ENCODE results near the gene RASAL1.
A peak's percentile ranks its signal among the peaks of the same experiment; 100 is the strongest.
"Not testable (repeated sequence)": the region's sequence is repeated elsewhere in the genome, so short reads cannot be mapped to it uniquely, and the experiment has no call there.

RASAL1 gene

DNA sequence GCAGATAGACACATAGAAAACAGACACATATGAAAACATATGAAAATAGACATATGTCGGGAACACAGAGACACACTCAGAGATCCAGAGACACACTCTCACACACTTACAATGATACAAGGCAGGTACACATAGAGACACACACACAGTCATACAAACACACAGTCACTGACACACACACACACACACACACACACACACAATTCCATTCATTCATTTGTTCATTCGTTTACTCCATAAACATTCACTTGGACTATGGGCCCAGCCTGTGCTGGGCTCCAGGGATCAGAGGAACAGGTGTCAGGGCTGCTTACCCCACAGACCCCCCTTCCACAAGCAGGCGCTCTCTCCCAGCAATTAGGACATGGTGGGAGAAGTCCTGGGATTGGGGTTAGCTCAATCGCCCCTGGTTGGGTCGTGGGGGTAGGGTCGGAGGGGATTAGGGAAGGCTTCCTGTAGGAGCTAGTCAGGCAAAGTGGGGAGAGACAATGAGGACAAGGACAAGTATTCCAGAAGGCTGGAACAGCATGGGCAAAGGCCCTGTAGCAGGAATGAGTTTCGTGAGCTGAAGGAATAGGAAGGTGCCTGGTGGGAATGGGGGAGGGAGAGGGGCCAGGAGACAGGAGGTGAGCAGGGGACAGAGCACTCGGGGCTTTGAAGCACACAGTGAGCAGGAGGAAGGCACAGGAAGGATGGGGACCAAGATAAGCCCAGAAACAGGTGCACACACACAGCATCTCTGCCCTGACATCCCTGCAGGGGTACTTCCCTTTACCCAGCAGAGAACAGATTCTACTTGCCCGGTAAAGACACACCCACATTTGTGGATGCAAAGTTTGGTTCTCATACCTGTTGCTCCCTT lies 6.5 kb downstream of the RASAL1 start:
- TF ChIP-seq, protein P1, sequence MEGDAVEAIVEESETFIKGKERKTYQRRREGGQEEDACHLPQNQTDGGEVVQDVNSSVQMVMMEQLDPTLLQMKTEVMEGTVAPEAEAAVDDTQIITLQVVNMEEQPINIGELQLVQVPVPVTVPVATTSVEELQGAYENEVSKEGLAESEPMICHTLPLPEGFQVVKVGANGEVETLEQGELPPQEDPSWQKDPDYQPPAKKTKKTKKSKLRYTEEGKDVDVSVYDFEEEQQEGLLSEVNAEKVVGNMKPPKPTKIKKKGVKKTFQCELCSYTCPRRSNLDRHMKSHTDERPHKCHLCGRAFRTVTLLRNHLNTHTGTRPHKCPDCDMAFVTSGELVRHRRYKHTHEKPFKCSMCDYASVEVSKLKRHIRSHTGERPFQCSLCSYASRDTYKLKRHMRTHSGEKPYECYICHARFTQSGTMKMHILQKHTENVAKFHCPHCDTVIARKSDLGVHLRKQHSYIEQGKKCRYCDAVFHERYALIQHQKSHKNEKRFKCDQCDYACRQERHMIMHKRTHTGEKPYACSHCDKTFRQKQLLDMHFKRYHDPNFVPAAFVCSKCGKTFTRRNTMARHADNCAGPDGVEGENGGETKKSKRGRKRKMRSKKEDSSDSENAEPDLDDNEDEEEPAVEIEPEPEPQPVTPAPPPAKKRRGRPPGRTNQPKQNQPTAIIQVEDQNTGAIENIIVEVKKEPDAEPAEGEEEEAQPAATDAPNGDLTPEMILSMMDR (IDR thresholded peaks at IDR 0.05; ENCODE audit: low read depth, low read length, missing control alignments): no peak
- DNase-seq (ENCODE audit: extremely low read depth, low read depth): no peak
- no peak overlapping the region for H3K4me3 ChIP-seq (replicated peaks; ENCODE audit: low read depth, low read length)

DNA sequence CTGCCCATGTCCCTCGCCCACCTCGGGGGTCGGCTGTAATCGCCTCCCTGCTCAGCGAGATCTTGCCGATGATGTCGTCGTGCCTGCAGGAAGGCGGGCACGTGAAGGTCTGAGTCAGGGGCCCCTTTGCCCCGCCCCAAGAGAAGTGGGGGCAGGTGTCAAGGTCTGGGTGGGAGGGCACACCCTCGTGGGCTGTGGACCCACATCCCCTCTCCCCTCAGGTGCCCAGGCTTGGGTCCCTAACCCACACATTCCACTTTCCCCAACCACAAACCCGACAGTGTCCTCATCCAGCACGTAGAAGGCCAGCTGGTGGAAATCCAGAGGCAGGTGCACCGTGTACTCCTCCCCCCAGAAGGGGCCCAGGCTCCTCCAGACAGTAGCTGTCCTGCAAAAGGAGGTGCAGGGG lies 7.8 kb downstream of the RASAL1 start:
- DNase-seq (ENCODE audit: extremely low read depth, low read depth): no peak
- TF ChIP-seq, protein P1 (IDR thresholded peaks at IDR 0.05; ENCODE audit: low read depth, low read length, missing control alignments): no peak
- no peak overlapping the region for H3K4me3 ChIP-seq (replicated peaks; ENCODE audit: low read depth, low read length)

DNA sequence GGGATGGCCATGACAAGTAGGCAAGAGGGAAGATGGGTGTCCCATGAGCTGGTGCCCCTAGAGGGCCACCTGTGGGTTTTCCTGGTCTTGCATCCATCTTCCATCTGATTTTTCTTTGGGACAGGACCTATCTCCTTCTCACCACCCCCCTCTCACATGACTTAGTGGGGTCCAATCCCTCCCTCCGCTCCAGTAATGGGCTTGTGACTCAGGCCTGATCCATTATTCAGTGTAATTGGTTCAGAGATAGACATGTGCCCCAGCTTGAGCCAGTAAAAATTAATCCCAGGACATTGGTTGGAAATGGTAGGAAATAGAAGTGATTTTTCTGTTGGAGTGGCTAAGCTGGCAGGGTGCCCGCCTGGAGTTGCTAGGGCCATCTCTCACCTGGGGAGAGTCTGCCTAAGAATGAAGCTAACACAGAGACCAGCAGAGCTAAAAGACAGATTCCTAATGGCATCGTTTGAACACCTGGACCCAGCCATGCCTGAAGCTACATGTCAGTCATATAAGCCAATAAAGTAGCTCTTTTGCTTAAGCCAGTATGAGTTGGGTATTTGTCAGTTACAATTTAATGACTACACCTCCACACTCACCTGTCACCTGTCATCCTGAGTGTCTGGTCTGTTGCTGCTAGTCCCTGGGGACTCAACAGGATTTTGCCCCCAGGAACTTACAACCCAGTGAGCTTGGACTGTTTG lies 14.7 kb downstream of the RASAL1 start:
- DNase-seq (ENCODE audit: extremely low read depth, low read depth): no peak
- TF ChIP-seq, protein P1 (IDR thresholded peaks at IDR 0.05; ENCODE audit: low read depth, low read length, missing control alignments): no peak
- no peak overlapping the region for H3K4me3 ChIP-seq (replicated peaks; ENCODE audit: low read depth, low read length)

DNA sequence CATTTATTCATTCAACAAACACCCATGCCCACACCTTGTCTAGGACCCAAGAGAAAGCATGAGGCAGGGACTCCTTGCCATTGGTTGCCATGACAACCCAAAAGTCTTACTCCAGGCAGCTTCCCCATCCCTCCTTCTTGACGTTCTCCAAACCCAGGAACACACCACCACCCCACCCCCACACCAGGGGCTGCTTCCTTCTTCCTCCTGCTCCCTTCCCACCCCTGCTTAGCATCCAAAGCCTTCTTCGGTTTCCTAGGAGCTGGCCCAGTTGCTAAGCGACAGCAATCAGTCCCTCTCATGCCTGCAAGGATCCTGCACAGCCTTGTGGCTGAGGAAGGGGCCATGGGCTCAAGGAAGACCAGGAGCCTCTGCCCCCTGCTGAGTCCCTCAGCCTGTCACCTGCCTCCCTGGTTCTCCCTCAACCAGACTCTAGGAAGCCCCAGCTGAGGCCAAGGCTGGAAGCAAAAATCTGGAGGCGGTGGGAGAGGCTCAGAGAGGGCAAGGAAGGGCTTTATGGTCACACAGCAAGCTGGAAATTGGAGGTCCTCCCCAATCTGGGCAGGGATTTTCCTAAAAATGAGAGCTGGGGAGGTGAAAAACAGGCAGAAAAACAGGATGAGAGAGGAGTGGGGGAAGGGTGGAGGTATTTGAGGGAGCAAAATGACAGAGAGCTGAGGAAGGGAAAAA lies 15.4 kb downstream of the RASAL1 start:
- TF ChIP-seq, protein P1 (IDR thresholded peaks at IDR 0.05; ENCODE audit: low read depth, low read length, missing control alignments): no peak
- DNase-seq (ENCODE audit: extremely low read depth, low read depth): no peak
- H3K4me3 ChIP-seq (replicated peaks; ENCODE audit: low read depth, low read length): no peak overlapping the region

- H3K4me3 ChIP-seq (replicated peaks; ENCODE audit: low read depth, low read length): no peak overlapping the region
- no peak for DNase-seq (ENCODE audit: extremely low read depth, low read depth)
- TF ChIP-seq, protein P1 (IDR thresholded peaks at IDR 0.05; ENCODE audit: low read depth, low read length, missing control alignments): no peak
These were observed 17.4 kb downstream of the RASAL1 start for GRCh38 chr12:113118142-113118541.

DNA sequence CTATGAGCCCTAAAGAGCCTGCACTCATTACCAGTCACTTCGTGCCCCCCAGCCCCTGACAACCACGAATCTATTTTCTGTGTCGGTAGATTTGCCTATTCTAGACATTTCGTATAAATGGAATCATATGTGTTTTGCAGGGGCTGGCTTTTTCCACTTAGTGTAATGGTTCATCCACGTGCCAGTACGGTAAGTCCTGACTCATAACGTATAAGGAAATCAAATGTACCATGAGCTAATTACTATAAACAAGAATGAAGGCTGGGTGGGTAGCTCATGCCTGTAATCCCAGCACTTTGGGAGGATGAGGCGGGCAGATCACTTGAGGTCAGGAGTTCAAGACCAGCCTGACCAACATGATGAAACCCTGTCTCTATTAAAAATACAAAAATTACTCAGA lies 17.9 kb downstream of the RASAL1 start:
- DNase-seq (ENCODE audit: extremely low read depth, low read depth): peak; percentile 30
- H3K4me3 ChIP-seq (replicated peaks; ENCODE audit: low read depth, low read length): not testable (repeated sequence)

DNA sequence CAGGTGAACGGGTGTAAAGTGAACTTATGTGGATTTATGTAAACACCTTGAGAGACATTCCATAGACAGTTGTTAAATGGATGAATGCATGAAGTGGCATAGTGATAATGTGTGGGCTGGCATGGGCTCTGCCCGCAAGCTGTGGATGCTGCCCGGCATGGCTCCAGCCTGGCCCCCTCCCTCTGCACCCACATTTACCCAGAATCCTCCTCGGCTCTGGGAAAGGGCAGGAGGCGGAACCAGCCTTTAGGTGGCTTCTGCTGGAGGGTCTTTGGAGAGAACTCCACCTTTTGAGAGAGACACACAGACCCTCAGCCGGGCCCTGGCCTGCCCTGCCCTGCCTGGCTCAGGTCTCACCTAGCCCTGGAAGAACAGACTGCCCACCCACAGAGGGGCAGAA lies 18.7 kb downstream of the RASAL1 start:
- DNase-seq (ENCODE audit: extremely low read depth, low read depth): no peak
- H3K4me3 ChIP-seq (replicated peaks; ENCODE audit: low read depth, low read length): no peak overlapping the region
- TF ChIP-seq, protein P1 (IDR thresholded peaks at IDR 0.05; ENCODE audit: low read depth, low read length, missing control alignments): no peak

Measured in HFF-Myc (cell line).